Suppressor macrophage treated with lipopolysaccharide for 1 hour (primary cell): ENCODE measurements around the gene FGF5.
A peak's percentile ranks its signal among the peaks of the same experiment; 100 is the strongest.
"Not testable (repeated sequence)": the region's sequence is repeated elsewhere in the genome, so short reads cannot be mapped to it uniquely, and the experiment has no call there.

Experiments
- DNase-seq, 3 donors: peaks; one replicate each; pipeline ENCODE4 v3.0.0-alpha.2; 2020 to 2022

The FGF5 gene

GRCh38 chr4:80254114-80254513 is 12.3 kb upstream of the FGF5 start:
- DNase-seq = no peak

- no peak for DNase-seq
These were observed 11.0 kb upstream of the FGF5 start for GRCh38 chr4:80255329-80256095.

- DNase-seq = no peak
These were observed 8.6 kb upstream of the FGF5 start for GRCh38 chr4:80257851-80258250.

GRCh38 chr4:80259012-80259411 is 7.5 kb upstream of the FGF5 start:
- DNase-seq = no peak

DNA sequence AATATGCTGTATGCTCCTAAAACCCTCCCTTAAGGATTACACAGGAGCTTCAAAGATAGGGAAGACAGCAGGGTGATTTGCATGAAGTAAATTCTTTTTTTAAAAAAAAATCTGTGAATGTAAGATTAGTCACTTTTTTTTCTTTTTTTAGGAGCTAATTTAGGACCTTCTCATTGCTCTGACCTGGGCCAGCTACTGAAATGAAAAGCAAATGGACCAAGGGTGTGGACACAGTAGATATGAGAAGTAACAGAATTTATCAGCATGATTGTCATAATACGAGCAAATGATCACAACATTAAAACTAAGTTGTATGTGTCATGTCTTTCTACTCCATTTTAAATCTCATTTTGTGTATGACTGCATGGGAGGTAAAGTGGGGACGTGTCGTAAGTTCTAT is 6.6 kb upstream of the FGF5 start:
- DNase-seq = no peak

DNA sequence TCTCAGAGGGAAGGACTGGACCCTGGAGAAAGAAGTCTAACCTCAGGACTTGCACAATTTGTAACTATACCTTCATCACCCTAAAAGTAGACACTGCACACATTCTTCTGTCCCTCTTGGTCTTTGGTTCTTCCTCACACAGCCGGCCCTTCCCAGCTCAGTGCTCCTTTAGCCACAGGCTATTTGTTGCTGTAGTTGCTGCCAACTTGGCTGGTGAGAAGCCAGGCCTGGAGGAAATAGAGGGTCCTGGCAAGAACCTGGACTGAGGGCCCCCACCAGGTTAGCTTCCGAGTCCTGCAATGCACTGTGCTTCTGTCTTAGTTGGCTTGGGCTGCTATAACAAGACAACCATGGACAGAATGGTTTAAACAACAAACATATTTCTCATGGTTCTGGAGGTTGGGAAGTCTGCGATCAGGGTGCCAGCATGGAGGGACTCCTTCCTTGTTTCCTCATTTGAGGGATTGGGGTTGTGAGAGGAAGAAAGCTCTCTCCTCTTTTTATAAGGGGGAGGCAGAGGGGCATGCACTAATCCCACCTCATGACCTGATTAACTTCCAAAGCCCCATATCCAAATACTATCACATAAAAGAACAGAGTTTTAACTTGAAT is 4.4 kb upstream of the FGF5 start:
- no peak for DNase-seq

DNA sequence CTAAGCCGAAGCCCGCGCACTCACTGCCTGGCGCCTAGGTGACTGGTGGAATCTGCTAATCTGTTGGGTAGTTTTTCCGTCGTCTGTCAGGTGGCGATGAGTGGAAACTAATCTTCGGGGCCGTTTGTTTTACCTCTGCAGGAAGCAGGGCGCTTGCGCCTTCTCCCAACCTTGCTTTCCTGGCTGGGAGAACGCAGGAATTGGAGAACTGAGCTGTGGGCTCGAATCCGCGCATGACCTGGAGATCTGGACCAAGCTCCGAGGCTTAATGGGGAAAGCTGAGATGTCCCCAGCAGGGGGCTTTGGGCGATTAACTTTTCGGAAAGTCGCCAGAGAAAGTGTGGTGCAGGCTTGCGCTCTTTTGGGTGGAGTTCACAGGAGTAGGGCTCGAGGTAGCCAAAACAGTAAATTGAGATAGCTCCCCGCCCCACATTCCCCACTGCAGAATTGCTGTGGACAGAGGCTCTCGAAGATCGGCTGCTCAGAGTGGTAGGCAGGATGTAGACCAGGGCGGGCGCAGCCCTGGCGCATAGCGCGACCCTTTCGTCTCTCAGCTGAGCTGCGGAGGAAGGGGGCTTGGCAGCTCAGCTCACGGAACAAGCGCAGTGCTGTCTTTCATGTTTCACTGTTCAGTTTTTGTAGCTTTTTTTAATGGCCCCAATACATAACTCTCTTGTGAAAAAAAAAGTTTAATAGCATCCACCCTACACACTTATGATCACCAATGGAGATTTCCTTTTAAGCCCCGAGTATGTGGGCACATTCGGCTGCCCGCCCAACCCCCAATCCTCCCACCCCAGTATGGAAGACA is 2.7 kb upstream of the FGF5 start:
- no peak for DNase-seq

GRCh38 chr4:80264352-80264647 is 2.2 kb upstream of the FGF5 start:
- no peak for DNase-seq

DNA sequence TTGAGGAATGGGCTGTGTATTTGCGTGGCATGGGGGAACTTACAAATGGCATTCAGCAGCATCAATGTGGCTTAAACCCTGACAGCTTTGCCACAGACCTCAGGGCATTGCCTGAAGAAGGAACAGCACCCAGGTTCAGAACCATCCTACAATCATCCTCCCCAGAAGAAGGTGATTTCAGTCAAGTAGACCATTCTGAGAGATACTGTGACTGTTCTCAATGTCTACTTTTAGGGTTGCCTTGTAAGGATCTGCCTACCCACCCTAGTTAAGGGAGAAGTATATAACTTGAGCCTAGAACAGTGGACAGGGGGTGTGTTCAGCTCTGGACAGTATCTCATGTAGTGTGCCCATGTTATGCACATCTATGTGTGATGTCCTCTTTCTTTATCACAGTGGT is 1.6 kb upstream of the FGF5 start:
- no peak for DNase-seq

GRCh38 chr4:80265571-80266252 is 752 bp upstream of the FGF5 start:
- peak; percentile 61 to 79 (median 64) for DNase-seq

DNA sequence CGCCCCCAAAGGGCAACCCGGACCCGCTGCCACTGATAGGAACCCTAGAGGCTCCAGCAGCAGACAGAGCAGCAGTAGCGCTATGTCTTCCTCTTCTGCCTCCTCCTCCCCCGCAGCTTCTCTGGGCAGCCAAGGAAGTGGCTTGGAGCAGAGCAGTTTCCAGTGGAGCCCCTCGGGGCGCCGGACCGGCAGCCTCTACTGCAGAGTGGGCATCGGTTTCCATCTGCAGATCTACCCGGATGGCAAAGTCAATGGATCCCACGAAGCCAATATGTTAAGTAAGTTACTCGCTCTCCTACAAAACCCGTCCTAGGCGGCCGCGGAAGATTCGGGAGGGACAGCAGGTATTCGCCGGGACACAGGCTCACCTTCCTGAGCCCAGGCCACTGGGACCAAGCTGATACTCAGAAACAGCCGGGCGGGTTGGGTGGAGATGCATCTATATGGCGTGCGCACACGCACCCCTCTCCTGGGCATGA is 477 bp downstream of the FGF5 start:
- DNase-seq = peak; percentile 42 to 63 (median 43)

GRCh38 chr4:80268081-80268823 is 1.8 kb downstream of the FGF5 start:
- no peak for DNase-seq

GRCh38 chr4:80268936-80269335 is 2.5 kb downstream of the FGF5 start:
- no peak for DNase-seq

GRCh38 chr4:80270321-80270720 is 3.9 kb downstream of the FGF5 start:
- no peak for DNase-seq

GRCh38 chr4:80270868-80271267 is 4.4 kb downstream of the FGF5 start:
- no peak for DNase-seq

DNA sequence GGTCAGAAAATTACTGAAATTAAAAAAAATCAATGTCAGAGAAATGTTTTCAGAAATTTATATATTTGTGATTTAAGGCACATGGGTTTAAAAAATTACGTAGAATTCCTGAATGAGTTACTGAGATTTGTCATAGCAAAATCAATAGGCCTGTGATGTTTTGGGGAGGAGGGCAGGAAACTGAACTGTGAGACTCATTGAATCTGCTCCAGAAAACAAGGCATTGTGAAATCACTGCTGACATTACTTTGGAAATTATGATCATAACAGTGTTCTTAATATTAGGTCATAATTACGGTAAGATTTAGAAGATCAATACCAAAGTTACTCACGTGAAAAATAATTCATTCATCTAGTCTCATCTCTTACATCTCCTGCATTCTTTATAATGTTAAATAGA is 5.3 kb downstream of the FGF5 start:
- no peak for DNase-seq

GRCh38 chr4:80276931-80277330 is 10.5 kb downstream of the FGF5 start:
- no peak for DNase-seq

DNA sequence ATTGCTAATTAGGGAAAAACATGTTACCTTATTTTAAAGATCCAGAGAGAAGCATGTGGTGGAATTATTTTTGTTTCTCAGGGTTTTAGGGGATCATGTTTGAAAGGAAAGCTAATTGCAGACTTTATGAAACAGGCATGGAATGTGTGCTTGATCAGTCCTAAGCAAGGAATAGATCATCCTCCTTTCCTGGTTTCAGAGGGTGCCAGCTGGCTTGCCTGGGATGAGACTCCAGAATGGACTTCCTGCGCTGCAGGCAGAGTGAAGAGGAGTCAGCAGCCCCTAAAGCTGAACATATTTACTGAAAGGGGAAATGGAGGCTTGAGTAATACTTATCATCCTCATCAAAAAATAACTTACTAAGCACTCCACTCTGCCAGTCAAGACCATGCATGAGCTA is 13.3 kb downstream of the FGF5 start:
- no peak for DNase-seq

GRCh38 chr4:80286451-80286850 is 20.0 kb downstream of the FGF5 start:
- DNase-seq = no peak

- DNase-seq = not testable (repeated sequence)
These were observed 24.2 kb downstream of the FGF5 start for GRCh38 chr4:80290665-80291064.

DNA sequence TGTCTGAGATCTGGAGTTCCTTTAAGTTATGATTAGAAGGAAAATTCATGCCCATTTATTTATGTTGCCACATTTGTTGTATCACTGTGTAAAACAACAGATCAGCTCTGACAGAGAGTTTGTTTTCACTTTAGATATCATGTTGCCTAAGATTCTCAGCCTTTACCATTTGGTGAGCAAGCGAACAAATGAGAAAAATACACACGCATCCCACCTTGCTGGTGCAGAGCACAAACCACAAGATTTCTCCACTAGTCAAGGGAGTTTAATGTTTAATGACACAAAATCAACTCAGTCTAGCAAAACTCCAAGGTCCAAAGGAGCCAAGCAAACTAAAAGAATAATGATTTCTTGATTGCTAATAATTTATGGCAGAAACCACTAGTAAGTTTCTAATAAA is 27.7 kb downstream of the FGF5 start:
- DNase-seq = no peak

DNA sequence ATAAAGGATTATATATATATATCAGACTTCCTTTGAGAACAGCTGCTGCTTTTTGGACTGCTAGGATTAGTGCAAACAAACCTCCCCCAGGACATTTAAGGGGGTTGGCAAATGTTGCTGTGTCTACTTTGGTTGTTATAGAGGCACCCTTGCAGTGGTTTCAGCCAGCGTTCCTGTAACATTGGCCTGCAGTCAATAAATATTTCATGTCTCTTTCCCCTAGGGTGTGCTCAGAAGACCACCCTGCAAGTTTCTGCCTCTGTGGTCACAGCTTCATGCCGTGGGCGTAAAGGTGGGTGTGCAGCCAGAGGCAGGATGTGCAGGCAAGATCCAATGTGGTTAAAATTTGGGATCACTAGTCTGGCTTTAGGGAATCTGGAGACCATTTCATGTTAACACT is 28.9 kb downstream of the FGF5 start:
- no peak for DNase-seq

DNA sequence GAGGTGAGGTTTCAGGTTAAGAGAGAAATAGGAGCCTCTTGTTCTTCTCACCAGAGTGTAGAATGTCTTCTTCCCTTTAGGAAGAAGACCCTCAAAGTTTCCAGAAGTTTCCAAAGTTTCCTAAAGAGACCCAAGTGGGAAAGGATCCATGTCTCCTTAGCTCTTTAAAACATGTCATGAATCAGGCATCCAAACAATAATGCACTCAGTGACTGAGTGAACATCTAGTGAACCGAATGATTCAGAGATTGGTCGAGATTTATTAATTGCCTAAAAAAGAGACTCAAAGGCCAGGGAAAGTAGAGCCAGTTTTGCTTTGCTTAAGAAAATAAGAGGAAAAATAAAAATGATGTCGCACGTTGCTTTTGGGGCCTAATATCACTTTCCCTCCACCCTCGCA is 29.4 kb downstream of the FGF5 start:
- DNase-seq = no peak
